Measurements from ENCODE around the gene NODAL.

- TF ChIP-seq EZH2 (IDR thresholded peaks at IDR 0.05; ENCODE audit: insufficient read depth, poor library complexity, severe bottlenecking) (no peak), EZH2phosphoT487 (IDR thresholded peaks at IDR 0.05; ENCODE audit: insufficient read depth, low read depth) (no peak)
Observed at GRCh38 chr10:70455213-70455630, 13.7 kb upstream of the NODAL start.

All from GM23248 (cell line).